Activated CD4-positive, alpha-beta T cell treated with anti-CD3 and anti-CD28 coated beads for 4 hours (primary cell): ENCODE data around the gene MLLT6.
"Not testable (repeated sequence)": the region's sequence is repeated elsewhere in the genome, so short reads cannot be mapped to it uniquely, and the experiment has no call there.

ENCODE experiments used
- DNase-seq, 2 donors: peaks; one replicate each; pipeline ENCODE4 v3.0.0-alpha.2; 2020

Gene MLLT6

GRCh38 chr17:38709104-38709820, 4.2 kb downstream of the MLLT6 start:
- no peak for DNase-seq

GRCh38 chr17:38709864-38710603, 5.0 kb downstream of the MLLT6 start:
- DNase-seq = no peak

GRCh38 chr17:38710604-38710962, 5.5 kb downstream of the MLLT6 start:
- no peak for DNase-seq

- DNase-seq = no peak
Observed at GRCh38 chr17:38710985-38711384, 5.9 kb downstream of the MLLT6 start.

- no peak for DNase-seq
Observed at GRCh38 chr17:38711792-38712571, 6.9 kb downstream of the MLLT6 start.

- DNase-seq = no peak
Observed at GRCh38 chr17:38712593-38712992, 7.5 kb downstream of the MLLT6 start.

- DNase-seq = no peak
Observed at GRCh38 chr17:38713456-38714075, 8.5 kb downstream of the MLLT6 start.

- no peak for DNase-seq
Observed at GRCh38 chr17:38715216-38715943, 10.3 kb downstream of the MLLT6 start.

GRCh38 chr17:38716368-38717005, 11.4 kb downstream of the MLLT6 start:
- DNase-seq = no peak

- DNase-seq = no peak
Observed at GRCh38 chr17:38717139-38717745, 12.2 kb downstream of the MLLT6 start.

GRCh38 chr17:38719289-38719942, 14.3 kb downstream of the MLLT6 start:
- DNase-seq = no peak

GRCh38 chr17:38719943-38720641, 15.0 kb downstream of the MLLT6 start:
- no peak for DNase-seq

- DNase-seq = no peak
Observed at GRCh38 chr17:38720941-38721340, 15.9 kb downstream of the MLLT6 start.

- no peak for DNase-seq
Observed at GRCh38 chr17:38721802-38722201, 16.7 kb downstream of the MLLT6 start.

GRCh38 chr17:38724337-38724988, 19.4 kb downstream of the MLLT6 start:
- no peak for DNase-seq

GRCh38 chr17:38725066-38725465, 20.0 kb downstream of the MLLT6 start:
- DNase-seq = no peak

- not testable (repeated sequence) for DNase-seq
Observed at GRCh38 chr17:38726145-38726544, 21.1 kb downstream of the MLLT6 start.

- peak; percentile 79 to 84 for DNase-seq
Observed at GRCh38 chr17:38727736-38728135, 22.7 kb downstream of the MLLT6 start.

- DNase-seq = peak; percentile 79 to 83
Observed at GRCh38 chr17:38728290-38728831, 23.3 kb downstream of the MLLT6 start.
